Measurements from ENCODE around the gene LRRN1.

LRRN1 gene

GRCh38 chr3:3799173-3800079 is at the start of gene LRRN1:
Gene LRRN1 (plus strand): TSS chr3:3799431. CDS start chr3:3844642, 45,211 bp downstream.
- DNase-seq: peak in 3 of 4 experiments; percentile 3 to 66 (median 14)

DNA sequence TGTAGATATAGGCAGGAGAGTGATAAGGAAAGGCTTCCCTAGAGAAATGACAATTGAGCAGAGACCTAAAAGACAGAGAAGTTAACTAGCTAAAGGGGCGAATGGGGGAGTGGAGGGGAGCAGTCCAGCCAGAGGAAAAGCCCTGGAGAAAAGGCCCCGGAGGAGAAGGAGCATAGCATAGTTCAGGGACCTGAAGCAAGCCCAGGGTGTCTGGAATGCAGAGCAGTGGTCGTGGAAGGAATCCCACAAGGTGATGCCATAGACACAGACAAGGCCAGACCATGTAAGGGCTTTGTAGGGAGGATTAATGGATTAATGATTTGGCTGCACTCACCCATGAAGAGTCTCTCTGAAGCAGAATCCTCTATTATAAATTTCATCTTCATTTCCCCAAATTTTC is 45.8 kb upstream of the LRRN1 start:
- DNase-seq: no peak

DNA sequence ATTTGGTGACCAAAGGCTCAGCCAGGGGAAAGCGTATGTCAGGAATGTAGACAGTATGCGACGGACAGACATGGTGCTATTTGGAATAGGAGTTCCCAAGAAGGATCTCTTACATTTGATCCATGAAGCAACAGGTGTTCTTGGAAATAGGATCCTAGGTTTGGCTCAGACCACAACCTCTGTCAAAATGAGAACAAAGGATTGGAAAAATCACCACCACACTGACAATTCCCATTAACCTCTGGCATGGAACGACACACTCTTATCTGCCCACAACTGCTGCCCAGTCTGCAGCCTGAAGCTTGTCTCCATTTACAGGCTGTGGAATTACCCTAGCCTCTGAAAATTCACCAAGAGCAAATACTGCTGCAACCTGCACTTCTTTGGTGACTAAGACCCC is 33.6 kb upstream of the LRRN1 start:
- no peak for DNase-seq

- DNase-seq: no peak
Observed at GRCh38 chr3:3766140-3766539, 33.1 kb upstream of the LRRN1 start.

GRCh38 chr3:3771094-3771493 is 28.1 kb upstream of the LRRN1 start:
- DNase-seq: no peak

GRCh38 chr3:3771567-3771966 is 27.7 kb upstream of the LRRN1 start:
- DNase-seq: no peak

- DNase-seq: no peak
Observed at GRCh38 chr3:3772338-3772737, 26.9 kb upstream of the LRRN1 start.

GRCh38 chr3:3772920-3773319 is 26.3 kb upstream of the LRRN1 start:
- DNase-seq: no peak

DNA sequence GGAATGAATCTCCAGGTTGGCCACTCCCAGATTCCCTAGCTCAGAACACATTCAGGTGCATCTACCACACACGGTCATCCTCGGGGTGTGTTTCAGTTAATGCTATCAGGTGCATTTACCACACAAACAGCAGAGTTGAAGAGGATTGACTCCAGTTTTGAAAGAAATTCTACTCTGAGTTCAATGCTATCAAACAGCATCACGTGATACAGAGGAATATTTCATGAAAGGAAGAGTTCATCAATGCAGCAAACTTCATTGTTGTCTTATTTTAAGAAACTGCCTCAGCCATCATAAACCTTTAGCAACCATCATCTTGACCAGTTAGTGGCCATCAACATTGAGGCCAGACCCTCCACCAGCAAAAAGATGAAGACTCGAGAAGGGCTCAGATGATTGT is 22.6 kb upstream of the LRRN1 start:
- no peak for DNase-seq

GRCh38 chr3:3778216-3778615 is 21.0 kb upstream of the LRRN1 start:
- no peak for DNase-seq

DNA sequence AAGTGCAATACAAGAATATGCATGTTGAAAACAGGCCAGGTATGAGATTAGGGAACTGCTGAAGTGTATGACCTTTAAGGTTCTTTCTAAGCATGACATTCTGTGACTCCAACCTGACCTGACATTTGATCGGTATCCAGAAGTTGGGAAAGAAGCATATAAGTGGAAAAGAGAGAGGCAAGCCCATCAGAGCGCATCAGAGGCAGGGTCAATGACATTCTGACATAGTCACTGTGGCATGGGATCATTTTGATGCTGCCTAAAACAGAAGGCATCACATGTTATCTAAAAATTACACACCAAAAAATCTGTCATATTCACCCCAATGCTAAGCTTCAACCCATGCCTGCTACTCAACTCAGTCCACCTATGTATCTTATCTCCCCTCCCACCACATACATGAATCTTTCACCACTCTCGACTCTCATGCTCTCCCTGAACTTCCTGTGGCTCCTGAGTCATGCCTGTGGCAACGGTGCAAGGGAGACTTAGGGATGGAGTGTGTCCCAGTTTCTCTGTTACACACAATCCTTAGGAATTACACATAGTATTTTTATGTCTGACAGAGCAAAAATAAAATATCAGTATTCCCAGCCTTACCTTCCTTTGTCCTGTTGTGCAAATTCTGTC is 20.5 kb upstream of the LRRN1 start:
- DNase-seq: no peak

- no peak for DNase-seq
Observed at GRCh38 chr3:3782457-3782856, 16.8 kb upstream of the LRRN1 start.

DNA sequence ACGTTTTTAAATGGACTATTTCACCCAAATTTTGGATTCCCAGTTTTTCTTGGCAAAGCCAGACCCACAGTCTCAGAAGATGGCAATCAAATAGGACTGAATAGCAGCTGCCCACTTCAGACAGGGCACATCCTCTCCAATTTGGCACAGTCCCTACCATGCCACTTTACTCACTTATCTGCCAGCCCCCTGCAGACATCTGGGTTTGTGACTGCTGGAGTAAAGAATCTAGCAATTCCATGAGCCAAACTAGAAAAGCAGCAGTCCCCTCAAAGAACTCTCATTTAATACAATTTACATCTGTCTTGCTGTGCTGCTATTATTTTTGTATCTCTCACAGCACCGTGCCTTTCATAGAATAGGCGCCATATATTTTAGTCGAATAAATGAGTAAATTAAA is 16.0 kb upstream of the LRRN1 start:
- no peak for DNase-seq

GRCh38 chr3:3783696-3784095 is 15.5 kb upstream of the LRRN1 start:
- no peak for DNase-seq

GRCh38 chr3:3792391-3792790 is 6.8 kb upstream of the LRRN1 start:
- DNase-seq: no peak

GRCh38 chr3:3798631-3799113 is 559 bp upstream of the LRRN1 start:
- DNase-seq: peak in 2 of 4 experiments; percentile 2 to 43

DNA sequence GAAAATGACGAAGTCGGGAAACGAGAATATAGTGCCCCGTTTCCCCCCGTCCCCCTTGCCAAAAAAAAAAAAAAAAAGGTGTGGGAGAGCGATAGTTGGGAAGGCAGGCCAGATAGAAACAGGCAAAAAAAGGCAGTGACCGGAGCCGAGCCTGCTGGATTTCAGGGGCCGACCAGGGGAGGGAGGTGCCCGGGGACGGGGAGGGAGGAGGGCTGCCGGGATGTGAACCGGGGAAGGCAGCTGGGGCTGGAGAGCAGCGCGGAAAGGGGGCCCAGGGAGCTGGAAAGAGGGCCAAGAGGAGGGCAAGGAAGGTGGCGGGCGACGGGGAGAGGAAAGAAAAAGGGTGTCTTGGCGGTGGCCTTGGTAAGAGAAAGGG is 837 bp downstream of the LRRN1 start:
- DNase-seq: no peak

GRCh38 chr3:3800685-3801493 is 1.7 kb downstream of the LRRN1 start:
- DNase-seq: no peak

- no peak for DNase-seq
Observed at GRCh38 chr3:3801494-3801841, 2.2 kb downstream of the LRRN1 start.

- no peak for DNase-seq
Observed at GRCh38 chr3:3802046-3802445, 2.8 kb downstream of the LRRN1 start.

- DNase-seq: no peak
Observed at GRCh38 chr3:3804560-3804959, 5.3 kb downstream of the LRRN1 start.

- DNase-seq: no peak
Observed at GRCh38 chr3:3806092-3806491, 6.9 kb downstream of the LRRN1 start.

- DNase-seq: no peak
Observed at GRCh38 chr3:3806856-3807255, 7.6 kb downstream of the LRRN1 start.

DNA sequence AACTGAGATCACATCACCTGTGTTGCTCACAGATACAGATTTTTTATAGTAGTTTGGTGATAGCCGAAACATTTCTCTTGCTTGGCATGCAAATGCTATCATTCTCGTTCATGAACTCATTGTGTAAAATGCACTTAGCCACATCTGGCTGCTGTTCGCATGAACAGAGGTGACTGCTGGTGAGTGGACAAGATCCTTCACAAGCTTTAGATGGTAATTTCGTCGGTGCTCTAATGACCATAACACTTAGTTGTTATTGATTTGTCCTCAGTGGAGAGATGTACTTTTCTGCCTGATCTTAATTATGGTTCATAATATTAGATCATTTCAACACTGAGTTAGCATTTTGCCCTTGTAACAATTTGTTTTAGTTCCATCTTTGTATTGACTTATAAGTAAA is 13.8 kb downstream of the LRRN1 start:
- no peak for DNase-seq
